Suprapubic skin (tissue), 4 donors: ENCODE results near the gene GSG1L2. TPM values are rescaled to one million over a fixed set of nuclear protein-coding genes. Genes with fewer than 3 reads are reported as not detected.

Experiments
- DNase-seq, 2 donors: peaks; one replicate each; pipeline ENCODE4 v3.0.0-alpha.2; 2019; ENCODE audit warnings: low spot score in 2 of 2
- H3K27ac ChIP-seq: fragments of 200-600 bp; sonication (generic); one replicate; pipeline ENCODE4 v1.5.1; 2019
- H3K27me3 ChIP-seq: fragments of 200-600 bp; sonication (generic); one replicate; pipeline ENCODE4 v1.5.1; 2019
- H3K36me3 ChIP-seq: fragments of 200-600 bp; sonication (generic); one replicate; pipeline ENCODE4 v1.5.1; 2019
- H3K4me1 ChIP-seq: fragments of 200-600 bp; sonication (generic); one replicate; pipeline ENCODE4 v1.5.1; 2019
- H3K4me3 ChIP-seq: fragments of 200-600 bp; sonication (generic); one replicate; pipeline ENCODE4 v1.5.1; 2019; ENCODE audit warnings: mild to moderate bottlenecking
- H3K9me3 ChIP-seq: fragments of 200-600 bp; sonication (generic); one replicate; pipeline ENCODE4 v1.5.1; 2019
- CTCF ChIP-seq, 2 donors: fragments of 200-600 bp in 1 of 2; fragments of 450-650 bp in 1 of 2; sonication (generic) in 1 of 2; IDR thresholded peaks; one replicate each; pipeline ENCODE4 v1.5.1; 2016 to 2019; ENCODE audit warnings: antibody characterized with exemption in 2 of 2, mild to moderate bottlenecking in 1 of 2, moderate library complexity in 1 of 2
- EP300 ChIP-seq: sonication (generic); formaldehyde crosslinking; IDR thresholded peaks from one replicate; pipeline ENCODE4 v1.6.1; 2017; ENCODE audit warnings: antibody characterized with exemption
- POLR2A ChIP-seq, 2 donors: fragments of 450-650 bp; IDR thresholded peaks; one replicate each; pipeline ENCODE4 v1.6.1; 2017; ENCODE audit warnings: antibody characterized with exemption in 2 of 2, mild to moderate bottlenecking in 2 of 2, moderate library complexity in 2 of 2
- POLR2AphosphoS5 ChIP-seq, 3 donors: sonication (generic); formaldehyde crosslinking; IDR thresholded peaks; one replicate each; pipeline ENCODE4 v1.6.1; 2017; ENCODE audit warnings: antibody characterized with exemption in 3 of 3
- WGBS: methylation state at CpG from one replicate; pipeline ENCODE4 v1.1.5; 2018; 5-methylcytosine and 5-hydroxymethylcytosine counted together
- total RNA-seq, 4 donors: library from RNA; depleted of rRNA; stranded (reverse); fragments of >200 nt; gene quantifications; one replicate each; pipeline ENCODE4 v1.1.0, GENCODE V29; 2016

GSG1L2 gene
- total RNA-seq, 4 donors from 2014 or later = not detected

- Histone ChIP-seq H3K27me3 (no peaks in the 10 kb centered on the region), H3K4me3 (no peak overlapping the region), H3K9me3 (peaks cover 11% of the 10 kb centered on the region), H3K36me3 (no peaks in the 10 kb centered on the region), H3K4me1 (no peaks in the 10 kb centered on the region), H3K27ac (no peak overlapping the region)
- no peak for DNase-seq
- WGBS = 96% methylated on average over 5 of the region's 5 CpGs
- TF ChIP-seq POLR2A (IDR thresholded peaks at IDR 0.05) = no peak
Measured at GRCh38 chr17:9859781-9860180, 37.9 kb upstream of the GSG1L2 start.

- H3K4me1 ChIP-seq = no peaks in the 10 kb centered on the region
- no peaks in the 10 kb centered on the region for H3K36me3 ChIP-seq
- 70% methylated on average over 4 of the region's 4 CpGs for WGBS
- peaks cover 2% of the 10 kb centered on the region for H3K9me3 ChIP-seq
- H3K27me3 ChIP-seq = no peaks in the 10 kb centered on the region
- DNase-seq = no peak
- H3K27ac ChIP-seq = no peak overlapping the region
- H3K4me3 ChIP-seq = no peak overlapping the region
- TF ChIP-seq POLR2A (IDR thresholded peaks at IDR 0.05) = no peak
- no peak for TF ChIP-seq CTCF (IDR thresholded peaks at IDR 0.05)
- TF ChIP-seq EP300 = no peak
- TF ChIP-seq POLR2AphosphoS5 (IDR thresholded peaks at IDR 0.05) = no peak
Measured at GRCh38 chr17:9855036-9855435, 33.2 kb upstream of the GSG1L2 start.

GRCh38 chr17:9854255-9854654 lies 32.4 kb upstream of the GSG1L2 start:
- 80% methylated on average over 5 of the region's 5 CpGs for WGBS
- DNase-seq = no peak
- Histone ChIP-seq H3K27me3 (no peaks in the 10 kb centered on the region), H3K4me1 (no peaks in the 10 kb centered on the region), H3K4me3 (no peak overlapping the region), H3K36me3 (no peaks in the 10 kb centered on the region), H3K9me3 (no peaks in the 10 kb centered on the region), H3K27ac (no peak overlapping the region)
- no peak for TF ChIP-seq EP300

- Histone ChIP-seq H3K9me3 (no peaks in the 10 kb centered on the region), H3K4me1 (no peaks in the 10 kb centered on the region), H3K27me3 (no peaks in the 10 kb centered on the region), H3K27ac (no peak overlapping the region), H3K4me3 (no peak overlapping the region), H3K36me3 (no peaks in the 10 kb centered on the region)
- no peak for TF ChIP-seq POLR2A (IDR thresholded peaks at IDR 0.05)
- TF ChIP-seq CTCF (IDR thresholded peaks at IDR 0.05) = no peak
- no peak for TF ChIP-seq POLR2AphosphoS5 (IDR thresholded peaks at IDR 0.05)
- no peak for TF ChIP-seq EP300
- 88% methylated on average over 5 of the region's 5 CpGs for WGBS
- no peak for DNase-seq
Measured at GRCh38 chr17:9850151-9850550, 28.3 kb upstream of the GSG1L2 start.

- Histone ChIP-seq H3K9me3 (no peaks in the 10 kb centered on the region), H3K36me3 (no peaks in the 10 kb centered on the region), H3K27ac (no peak overlapping the region), H3K27me3 (no peaks in the 10 kb centered on the region), H3K4me1 (no peaks in the 10 kb centered on the region), H3K4me3 (no peak overlapping the region)
- TF ChIP-seq POLR2A (IDR thresholded peaks at IDR 0.05) (no peak), EP300 (no peak), POLR2AphosphoS5 (IDR thresholded peaks at IDR 0.05) (no peak), CTCF (IDR thresholded peaks at IDR 0.05) (no peak)
- DNase-seq = no peak
- 86% methylated on average over 4 of the region's 4 CpGs for WGBS
Measured at GRCh38 chr17:9845306-9845705, 23.4 kb upstream of the GSG1L2 start.

GRCh38 chr17:9844153-9844552 lies 22.3 kb upstream of the GSG1L2 start:
- H3K27me3 ChIP-seq = no peaks in the 10 kb centered on the region
- no peaks in the 10 kb centered on the region for H3K4me1 ChIP-seq
- WGBS = 75% methylated on average over 8 of the region's 8 CpGs
- H3K27ac ChIP-seq = no peak overlapping the region
- H3K36me3 ChIP-seq = no peaks in the 10 kb centered on the region
- no peak overlapping the region for H3K4me3 ChIP-seq
- TF ChIP-seq CTCF (IDR thresholded peaks at IDR 0.05) (no peak), POLR2AphosphoS5 (IDR thresholded peaks at IDR 0.05) (no peak), EP300 (no peak)
- no peaks in the 10 kb centered on the region for H3K9me3 ChIP-seq
- DNase-seq = no peak
